GM12878 (cell line): ENCODE results near the gene ZNF618. TPM values are rescaled to one million over a fixed set of nuclear protein-coding genes. Genes with fewer than 3 reads are reported as not detected.

Experiments
- ATAC-seq: fragments of 200-7000 bp; cut with Tn5 transposase; 3 replicates; pipeline ENCODE4 v1.9.1; 2020; ENCODE audit warnings: mild to moderate bottlenecking, moderate library complexity
- BruUV-seq: library from RNA; stranded (reverse); fragments of 400-500 nt; replicated peaks from 2 replicates; lab custom pipeline; 2021; lab: Mats Ljungman, UMichigan
- CTCF ChIA-PET: fragments of 300-600 bp; sonication (Branson Sonifier 250); formaldehyde crosslinking; extraction: SDS; loops from one replicate; lab custom pipeline; 2021; ENCODE audit warnings: inconsistent platforms; lab: Yijun Ruan, JAX
- POLR2A ChIA-PET: fragments of 350-600 bp; formaldehyde crosslinking; extraction: SDS; loops from one replicate; lab custom pipeline; 2021; ENCODE audit warnings: inconsistent platforms; lab: Charles Lee
- RAD21 ChIA-PET: fragments of 300-600 bp; sonication (Branson Sonifier 250); formaldehyde crosslinking; loops from one replicate; lab custom pipeline; 2023; ENCODE audit warnings: antibody characterized with exemption; ENCODE audit not compliant: unreplicated experiment; lab: Charles Lee
- SMC1A ChIA-PET: fragments of 300-600 bp; sonication (Branson Sonifier 250); formaldehyde crosslinking; loops from one replicate; lab custom pipeline; 2023; ENCODE audit not compliant: unreplicated experiment, uncharacterized antibody; lab: Charles Lee
- DNase-seq: peaks from one replicate; pipeline ENCODE4 v3.0.0-alpha.2; 2011; ENCODE audit warnings: low read depth, low spot score
- FAIRE-seq: peaks from 3 replicates; lab custom pipeline; 2011; peaks lifted over from hg19 to GRCh38; lab: Jason Lieb, UNC
- H2AFZ ChIP-seq: 2 replicates; pipeline ENCODE4 v1.6.0; 2011; ENCODE audit warnings: low read depth, low read length, control low read depth; ENCODE audit not compliant: control insufficient read depth
- H3K27ac ChIP-seq: 2 replicates; pipeline ENCODE4 v1.5.1; 2011; ENCODE audit warnings: control low read depth; ENCODE audit not compliant: control insufficient read depth, insufficient read depth
- H3K27me3 ChIP-seq, 2 experiments: replicated peaks in 1 of 2; 2 replicates each; pipeline versions ENCODE4 v1.6.0 to v1.6.1; 2011; ENCODE audit warnings: low read length in 1 of 2; ENCODE audit not compliant: control insufficient read depth in 2 of 2, insufficient read depth in 2 of 2
- H3K36me3 ChIP-seq, 2 experiments: 2 replicates each; pipeline ENCODE4 v1.5.1; 2011; ENCODE audit warnings: low read length in 1 of 2; ENCODE audit not compliant: control insufficient read depth in 2 of 2, insufficient read depth in 2 of 2
- H3K4me1 ChIP-seq: 2 replicates; pipeline ENCODE4 v1.6.1; 2011; ENCODE audit warnings: mild to moderate bottlenecking, low read length, moderate library complexity, mixed read lengths; ENCODE audit not compliant: control insufficient read depth, insufficient read depth
- H3K4me2 ChIP-seq: 2 replicates; pipeline ENCODE4 v1.6.0; 2011; ENCODE audit warnings: control low read depth; ENCODE audit not compliant: control insufficient read depth, insufficient read depth
- H3K4me3 ChIP-seq: fragments of 200-600 bp; sonication (generic); 2 replicates; pipeline ENCODE4 v1.5.1; 2016
- H3K79me2 ChIP-seq: 2 replicates; pipeline ENCODE4 v1.6.0; 2011; ENCODE audit warnings: low read length; ENCODE audit not compliant: control insufficient read depth, insufficient read depth
- H3K9ac ChIP-seq: 2 replicates; pipeline ENCODE4 v1.8.0; 2011; ENCODE audit warnings: low read length, control low read depth, mixed read lengths; ENCODE audit not compliant: control insufficient read depth, insufficient read depth
- H3K9me3 ChIP-seq: replicated peaks from 3 replicates; pipeline ENCODE4 v1.5.1; 2011; ENCODE audit warnings: mild to moderate bottlenecking, low read length; ENCODE audit not compliant: control insufficient read depth, insufficient read depth
- H4K20me1 ChIP-seq: 2 replicates; pipeline ENCODE4 v1.6.0; 2011; ENCODE audit not compliant: control insufficient read depth, insufficient read depth
- BACH1 ChIP-seq: fragments of 450-650 bp; IDR thresholded peaks from 2 replicates; pipeline ENCODE4 v1.6.1; 2017; ENCODE audit warnings: mild to moderate bottlenecking, borderline replicate concordance
- CBX3 ChIP-seq: fragments of 200-600 bp; sonication (generic); IDR thresholded peaks from 2 replicates; pipeline ENCODE4 v1.6.1; 2016; ENCODE audit warnings: low read depth, borderline replicate concordance
- DPF2 ChIP-seq: fragments of 450-650 bp; IDR thresholded peaks from 2 replicates; pipeline ENCODE4 v1.6.1; 2017; ENCODE audit warnings: mild to moderate bottlenecking
- ETV6 ChIP-seq, 2 experiments: fragments of 450-650 bp in 1 of 2; IDR thresholded peaks in 1 of 2; conservative IDR thresholded peaks in 1 of 2; 2 replicates each; pipeline ENCODE4 v1.6.1; 2014; ENCODE audit warnings: antibody characterized with exemption in 1 of 2, borderline replicate concordance in 1 of 2, low read depth in 1 of 2, mild to moderate bottlenecking in 1 of 2, moderate library complexity in 1 of 2
- HDAC6 ChIP-seq: fragments of 200-600 bp; sonication (generic); IDR thresholded peaks from one replicate; pipeline ENCODE4 v1.8.0; 2017; ENCODE audit warnings: antibody characterized with exemption; ENCODE audit not compliant: unreplicated experiment
- MYB ChIP-seq: fragments of 150-350 bp; IDR thresholded peaks from 2 replicates; pipeline ENCODE4 v1.6.1; 2014; ENCODE audit warnings: mild to moderate bottlenecking, low read depth, low read length, borderline replicate concordance
- RAD21 ChIP-seq: IDR thresholded peaks from 2 replicates; pipeline ENCODE4 v1.6.1; 2011; ENCODE audit warnings: mild to moderate bottlenecking, low read depth, low read length, moderate library complexity; ENCODE audit not compliant: insufficient read depth
- SMAD1 ChIP-seq: fragments of 450-650 bp; IDR thresholded peaks from 2 replicates; pipeline ENCODE4 v1.6.1; 2018; ENCODE audit warnings: mild to moderate bottlenecking, low read depth; ENCODE audit not compliant: partially characterized antibody
- SMC3 ChIP-seq: IDR thresholded peaks from 2 replicates; pipeline ENCODE4 v1.6.1; 2011; ENCODE audit warnings: low read length, improper control_type of control experiment, borderline replicate concordance
- TARDBP ChIP-seq: IDR thresholded peaks from 2 replicates; pipeline ENCODE4 v1.6.1; 2016; ENCODE audit warnings: borderline replicate concordance
- WRNIP1 ChIP-seq: IDR thresholded peaks from 2 replicates; pipeline ENCODE4 v1.6.1; 2011; ENCODE audit warnings: low read depth, low read length, improper control_type of control experiment, borderline replicate concordance
- WGBS: methylation state at CpG from one replicate; pipeline ENCODE4 v1.1.6; 2016; ENCODE audit warnings: low lambda C conversion rate; ENCODE audit not compliant: insufficient replicate concordance, insufficient coverage; ENCODE audit errors: missing lambda C conversion rate; 5-methylcytosine and 5-hydroxymethylcytosine counted together
- in situ Hi-C: fragments of 300-500 bp; cut with MboI; formaldehyde crosslinking; loops from 9 replicates; pipeline ENCODE4 v1.14.3; 2018; ENCODE audit warnings: mixed read lengths
- intact Hi-C: fragments of 100-400 bp; cut with micrococcal nuclease; formaldehyde crosslinking; loops from one replicate; pipeline ENCODE4 v1.14.2; 2022; ENCODE audit not compliant: unreplicated experiment
- polyA plus RNA-seq, 11 experiments: library from polyadenylated mRNA; depleted of rRNA in 4 of 11; unstranded in 6 of 11; stranded (reverse) in 5 of 11; fragments of >200 nt; fragmentation: Nextera tagmentation in 4 of 11; fragmentation: Illumina TruSeq in 1 of 11; extraction: Ambion mirVana in 4 of 11; extraction: Trizol in 1 of 11; gene quantifications; 1 replicate in 1 of 11; 2 replicates in 10 of 11; pipeline versions ENCODE4 v1.2.1 to v1.2.3, GENCODE V29; 2011 to 2016; ENCODE audit warnings: inconsistent platforms in 2 of 11, missing spikeins in 2 of 11, low read depth in 1 of 11
- total RNA-seq, 4 experiments: library from RNA; depleted of rRNA in 3 of 4; stranded (reverse); fragments of >200 nt in 3 of 4; fragmentation: Illumina TruSeq in 1 of 4; extraction: Trizol in 1 of 4; gene quantifications; 2 replicates each; pipeline versions ENCODE4 v1.2.1 to v1.2.3, GENCODE V29; 2013 to 2021
- TF ChIP-seq, protein P1 (sequence below): IDR thresholded peaks from 2 replicates; pipeline ENCODE4 v1.6.1; 2011; ENCODE audit warnings: mild to moderate bottlenecking, low read depth, low read length, moderate library complexity; ENCODE audit not compliant: insufficient replicate concordance
- TF ChIP-seq, protein P2 (sequence below): IDR thresholded peaks from 2 replicates; pipeline ENCODE4 v1.6.1; 2011; ENCODE audit warnings: low read depth, mild to moderate bottlenecking, low read length, moderate library complexity, borderline replicate concordance; ENCODE audit errors: extremely low read depth

ZNF618 gene
- total and polyA plus RNA-seq, 10 of the 15 experiments (the other 5 are each of a cell fraction or from before 2014, with no cell fraction given) = 0.01 to 0.24 (median 0.06) TPM; not detected in 2

DNA sequence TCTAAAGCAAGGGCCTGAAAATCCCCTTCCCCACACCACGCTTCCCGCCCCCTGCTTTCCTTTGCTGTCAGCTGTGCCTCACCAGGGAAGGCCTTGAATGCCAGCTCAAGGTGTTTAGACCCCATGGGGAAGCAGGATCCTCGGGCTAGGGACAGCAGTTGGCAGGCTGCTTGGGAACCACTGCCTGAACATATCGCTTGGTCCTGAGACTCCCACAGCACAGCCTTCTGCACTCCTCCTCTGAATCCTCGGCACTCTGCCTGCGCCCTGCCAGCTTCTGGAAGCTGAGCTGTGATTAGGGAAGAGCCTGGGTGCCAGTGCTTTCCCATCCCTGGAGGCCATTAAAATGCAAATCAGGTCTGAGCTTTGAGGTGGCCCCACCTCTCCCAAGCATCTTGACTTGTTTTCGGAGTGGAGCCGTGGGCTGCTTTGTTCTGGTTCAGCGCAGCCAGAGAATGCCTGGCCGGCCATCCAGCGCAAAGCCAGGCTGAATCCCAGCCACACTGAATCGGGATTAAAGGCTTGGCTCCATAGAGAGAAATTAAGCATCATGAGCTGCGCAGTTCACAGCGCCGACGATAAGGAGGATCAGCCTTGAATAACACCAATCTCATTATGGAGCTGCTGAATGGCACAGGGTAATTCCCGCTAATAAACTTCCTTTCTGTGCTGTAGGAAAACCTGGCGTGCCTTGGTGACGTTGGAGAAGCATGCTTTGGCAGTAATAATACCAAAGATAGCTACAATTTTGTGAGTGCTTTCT, 162.0 kb downstream of the ZNF618 start:
- intact Hi-C loops = no loop called here
- RAD21 ChIA-PET = no interaction called here
- no peaks in the 10 kb centered on the region for H3K27me3 ChIP-seq
- no peaks in the 10 kb centered on the region for H3K79me2 ChIP-seq
- H3K9me3 ChIP-seq = no peaks in the 10 kb centered on the region
- no peak overlapping the region for H3K9ac ChIP-seq
- H3K36me3 ChIP-seq = no peaks in the 10 kb centered on the region; a peak in 1 of 4 replicates
- H3K27ac ChIP-seq = no peak overlapping the region
- no peak overlapping the region for H2AFZ ChIP-seq
- no peaks in the 10 kb centered on the region for H3K4me1 ChIP-seq
- FAIRE-seq (no peak), DNase-seq (no peak), ATAC-seq (no peak)
- POLR2A ChIA-PET = no interaction called here
- no peak for TF ChIP-seq SMAD1
- no peak for TF ChIP-seq DPF2
- no peak overlapping the region for H3K4me3 ChIP-seq
- CTCF ChIA-PET = no interaction called here
- in situ Hi-C loops = loop anchor here (25.0 kb wide), 1 partner anchor 576 kb away; the partner anchor contains the start of gene RGS3
- BruUV-seq = no TSS peak
- no peaks in the 10 kb centered on the region; the same call in 1 of the 2 replicates for H4K20me1 ChIP-seq
- no peak overlapping the region for H3K4me2 ChIP-seq
- 43% methylated on average over 19 of the region's 19 CpGs for WGBS
- SMC1A ChIA-PET = no interaction called here

DNA sequence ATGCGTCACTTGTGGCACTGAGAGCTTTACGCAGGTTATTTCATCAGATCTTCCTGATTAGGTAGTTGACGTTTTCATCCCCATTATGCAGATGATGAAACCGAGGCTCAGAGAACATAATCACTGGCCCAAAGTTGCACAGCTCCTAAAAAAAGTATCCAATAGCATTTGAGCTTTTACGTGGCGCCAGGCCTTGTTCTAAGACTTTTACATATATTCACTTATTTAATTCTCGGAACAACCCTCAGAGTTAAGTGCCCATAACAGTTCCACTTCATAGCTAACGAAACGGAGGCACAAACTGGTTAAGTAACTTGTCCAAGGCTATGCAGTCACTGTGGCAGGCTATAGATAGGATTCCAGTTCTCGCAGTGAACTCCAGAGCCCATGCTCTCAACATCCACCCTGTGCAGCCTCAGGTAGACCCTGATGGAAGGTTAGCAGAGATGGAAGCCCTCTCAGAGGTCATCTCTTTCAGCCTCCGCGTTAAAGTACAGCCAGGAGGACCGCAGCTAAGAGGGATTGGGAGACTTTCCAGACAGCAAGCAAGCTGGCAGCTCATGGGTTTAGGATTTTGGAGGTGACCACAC, 162.7 kb downstream of the ZNF618 start:
- ATAC-seq (no peak), FAIRE-seq (no peak), DNase-seq (no peak)
- Histone ChIP-seq H3K79me2 (no peaks in the 10 kb centered on the region), H3K9me3 (no peaks in the 10 kb centered on the region), H2AFZ (no peak overlapping the region), H3K4me3 (no peak overlapping the region), H3K27ac (no peak overlapping the region), H4K20me1 (no peaks in the 10 kb centered on the region; the same call in 1 of the 2 replicates), H3K27me3 (no peaks in the 10 kb centered on the region), H3K4me1 (no peaks in the 10 kb centered on the region), H3K9ac (no peak overlapping the region), H3K4me2 (no peak overlapping the region), H3K36me3 (no peaks in the 10 kb centered on the region; a peak in 1 of 4 replicates)
- CTCF ChIA-PET = interaction anchor here (0.6 kb wide), 1 partner anchor 110 kb away, joined by 3 read pairs; no protein-coding TSS in a partner anchor
- WGBS = 38% methylated on average over 13 of the region's 13 CpGs
- in situ Hi-C loops (loop anchor here (25.0 kb wide), 1 partner anchor 577 kb away; the partner anchor contains the start of gene RGS3), intact Hi-C loops (no loop called here)
- SMC1A ChIA-PET = no interaction called here
- no TSS peak for BruUV-seq
- RAD21 ChIA-PET = no interaction called here
- POLR2A ChIA-PET = interaction anchor here (0.7 kb wide), 1 partner anchor 329 kb away, joined by 4 read pairs; no protein-coding TSS in a partner anchor
- TF ChIP-seq, protein P1, sequence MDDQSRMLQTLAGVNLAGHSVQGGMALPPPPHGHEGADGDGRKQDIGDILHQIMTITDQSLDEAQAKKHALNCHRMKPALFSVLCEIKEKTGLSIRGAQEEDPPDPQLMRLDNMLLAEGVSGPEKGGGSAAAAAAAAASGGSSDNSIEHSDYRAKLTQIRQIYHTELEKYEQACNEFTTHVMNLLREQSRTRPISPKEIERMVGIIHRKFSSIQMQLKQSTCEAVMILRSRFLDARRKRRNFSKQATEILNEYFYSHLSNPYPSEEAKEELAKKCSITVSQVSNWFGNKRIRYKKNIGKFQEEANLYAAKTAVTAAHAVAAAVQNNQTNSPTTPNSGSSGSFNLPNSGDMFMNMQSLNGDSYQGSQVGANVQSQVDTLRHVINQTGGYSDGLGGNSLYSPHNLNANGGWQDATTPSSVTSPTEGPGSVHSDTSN = no peak
- TF ChIP-seq BACH1 = no peak
- no peak for TF ChIP-seq CBX3
- TF ChIP-seq RAD21 = no peak
- no peak for TF ChIP-seq WRNIP1
- TF ChIP-seq TARDBP = no peak
- no peak for TF ChIP-seq ETV6 (conservative IDR thresholded peaks at IDR 0.05 in 1 of 2, IDR thresholded peaks at IDR 0.05 in 1 of 2; ENCODE audit: borderline replicate concordance in 1 of 2, low read depth in 1 of 2)
- no peak for TF ChIP-seq HDAC6
- no peak for TF ChIP-seq SMC3
- no peak for TF ChIP-seq MYB
- TF ChIP-seq, protein P2, sequence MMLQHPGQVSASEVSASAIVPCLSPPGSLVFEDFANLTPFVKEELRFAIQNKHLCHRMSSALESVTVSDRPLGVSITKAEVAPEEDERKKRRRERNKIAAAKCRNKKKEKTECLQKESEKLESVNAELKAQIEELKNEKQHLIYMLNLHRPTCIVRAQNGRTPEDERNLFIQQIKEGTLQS = no peak
